Measurements from ENCODE around the gene FMR1. TPM values are rescaled to one million over a fixed set of nuclear protein-coding genes. Genes with fewer than 3 reads are reported as not detected.

The FMR1 gene
- total and polyA plus RNA-seq, 2 donors (not counting 3 experiments of a cell fraction or from before 2014, with no cell fraction given) = 8.8 to 36.4 TPM

DNA sequence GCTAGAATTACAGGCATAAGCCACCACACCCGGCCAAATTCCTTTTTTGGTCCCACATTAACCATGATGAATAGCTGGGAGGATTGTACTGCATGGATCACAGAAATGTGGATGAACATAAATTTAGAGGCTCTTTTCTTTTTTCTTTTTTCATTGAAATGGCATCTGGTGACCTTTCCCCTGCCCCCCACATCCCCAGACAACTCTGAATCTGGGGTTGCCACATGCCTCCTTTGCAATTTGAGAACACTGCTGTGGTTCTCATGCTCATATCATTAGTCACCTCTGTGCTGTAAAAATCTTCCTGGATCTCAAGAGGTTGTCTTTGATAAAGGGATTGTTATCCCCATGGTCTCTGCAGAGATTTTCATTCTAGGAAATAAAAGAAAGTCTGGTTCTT is 46.6 kb downstream of the FMR1 start:
- Histone ChIP-seq H3K36me3 (ENCODE audit: control insufficient read depth in 2 of 2, extremely low read depth in 1 of 2, insufficient read depth in 2 of 2, low read length in 2 of 2) (no peaks in the 10 kb centered on the region), H3K9me1 (replicated peaks; ENCODE audit: control insufficient read depth, extremely low read depth, insufficient read depth, low read length) (no peaks in the 10 kb centered on the region), H3K4me1 (ENCODE audit: control insufficient read depth, extremely low read depth, insufficient read depth, low read length) (no peaks in the 10 kb centered on the region), H3K4me3 (replicated peaks in 1 of 3; ENCODE audit: insufficient read depth in 1 of 3, low read depth in 1 of 3, low read length in 3 of 3) (no peak overlapping the region), H3K27ac (ENCODE audit: insufficient read depth, low read depth, low read length) (no peak overlapping the region), H3K4me2 (ENCODE audit: insufficient read depth, low read length) (no peak overlapping the region), H3K9ac (replicated peaks; ENCODE audit: extremely low read depth, insufficient read depth, low read length) (no peak overlapping the region), H3K27me3 (ENCODE audit: control insufficient read depth in 2 of 2, insufficient read depth in 2 of 2, low read length in 2 of 2) (no peaks in the 10 kb centered on the region), H4K20me1 (replicated peaks; ENCODE audit: control insufficient read depth, extremely low read depth, insufficient read depth, low read length) (no peaks in the 10 kb centered on the region), H3K9me3 (replicated peaks; ENCODE audit: control insufficient read depth, insufficient read depth, low read length) (no peaks in the 10 kb centered on the region), H2AFZ (ENCODE audit: low read depth, low read length) (no peak overlapping the region), H3K79me2 (ENCODE audit: control insufficient read depth, insufficient read depth, low read length) (no peaks in the 10 kb centered on the region)
- dilution Hi-C loops (cut with MboI; ENCODE audit: extremely low pct_ligation_motif_present, low sequenced_read_pairs) = no loop called here
- no peak for TF ChIP-seq POLR2AphosphoS5 (IDR thresholded peaks at IDR 0.05; ENCODE audit: insufficient read depth, low read depth, low read length)
- TF ChIP-seq JUN (IDR thresholded peaks at IDR 0.05; ENCODE audit: borderline replicate concordance, insufficient read depth, insufficient read length, low read depth) = no peak
- TF ChIP-seq, protein P1, sequence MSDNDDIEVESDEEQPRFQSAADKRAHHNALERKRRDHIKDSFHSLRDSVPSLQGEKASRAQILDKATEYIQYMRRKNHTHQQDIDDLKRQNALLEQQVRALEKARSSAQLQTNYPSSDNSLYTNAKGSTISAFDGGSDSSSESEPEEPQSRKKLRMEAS (IDR thresholded peaks at IDR 0.05; ENCODE audit: insufficient read depth, insufficient read length) = no peak
- TF ChIP-seq, protein P2, sequence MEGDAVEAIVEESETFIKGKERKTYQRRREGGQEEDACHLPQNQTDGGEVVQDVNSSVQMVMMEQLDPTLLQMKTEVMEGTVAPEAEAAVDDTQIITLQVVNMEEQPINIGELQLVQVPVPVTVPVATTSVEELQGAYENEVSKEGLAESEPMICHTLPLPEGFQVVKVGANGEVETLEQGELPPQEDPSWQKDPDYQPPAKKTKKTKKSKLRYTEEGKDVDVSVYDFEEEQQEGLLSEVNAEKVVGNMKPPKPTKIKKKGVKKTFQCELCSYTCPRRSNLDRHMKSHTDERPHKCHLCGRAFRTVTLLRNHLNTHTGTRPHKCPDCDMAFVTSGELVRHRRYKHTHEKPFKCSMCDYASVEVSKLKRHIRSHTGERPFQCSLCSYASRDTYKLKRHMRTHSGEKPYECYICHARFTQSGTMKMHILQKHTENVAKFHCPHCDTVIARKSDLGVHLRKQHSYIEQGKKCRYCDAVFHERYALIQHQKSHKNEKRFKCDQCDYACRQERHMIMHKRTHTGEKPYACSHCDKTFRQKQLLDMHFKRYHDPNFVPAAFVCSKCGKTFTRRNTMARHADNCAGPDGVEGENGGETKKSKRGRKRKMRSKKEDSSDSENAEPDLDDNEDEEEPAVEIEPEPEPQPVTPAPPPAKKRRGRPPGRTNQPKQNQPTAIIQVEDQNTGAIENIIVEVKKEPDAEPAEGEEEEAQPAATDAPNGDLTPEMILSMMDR (IDR thresholded peaks at IDR 0.05; ENCODE audit: extremely low read depth in 1 of 2, insufficient read depth in 1 of 2, low read depth in 1 of 2, low read length in 2 of 2) = no peak
- TF ChIP-seq POLR2A (IDR thresholded peaks at IDR 0.05; ENCODE audit: low read depth, low read length) = no peak
- no peak for TF ChIP-seq FOS (IDR thresholded peaks at IDR 0.05; ENCODE audit: borderline replicate concordance, insufficient read depth, low read length)
- TF ChIP-seq EZH2 (IDR thresholded peaks at IDR 0.05; ENCODE audit: borderline replicate concordance, low read depth, low read length, severe bottlenecking) = no peak
- no peak for TF ChIP-seq GATA2 (IDR thresholded peaks at IDR 0.05; ENCODE audit: insufficient read depth, insufficient read length, low read depth, low read length)
- no peak for TF ChIP-seq MYC (IDR thresholded peaks at IDR 0.05; ENCODE audit: low read depth, low read length)
- BruUV-seq (replicated peaks) = no TSS peak
- ChIA-PET CTCF (no interaction called here), POLR2A (no interaction called here)
- DNase-seq (ENCODE audit: low read depth, low spot score) (no peak), FAIRE-seq (no peak)
- intact Hi-C loops (cut with micrococcal nuclease) = no loop called here
